NCI-H146 treated with DMSO at 0.1 percent for 48 hours (cell line): ENCODE results near the gene RASGEF1C.
"Not testable (repeated sequence)": the region's sequence is repeated elsewhere in the genome, so short reads cannot be mapped to it uniquely, and the experiment has no call there.

ENCODE experiments used
- DNase-seq: peaks from one replicate; lab custom pipeline; 2025; ENCODE audit not compliant: unreplicated experiment; lab: John Stamatoyannopoulos, UW

Gene RASGEF1C

GRCh38 chr5:180136630-180137381, 72.2 kb downstream of the RASGEF1C start:
- DNase-seq, result no peak

GRCh38 chr5:180135967-180136629, 72.9 kb downstream of the RASGEF1C start:
- DNase-seq, result no peak

- no peak for DNase-seq
Observed at GRCh38 chr5:180135128-180135955, 73.7 kb downstream of the RASGEF1C start.

GRCh38 chr5:180133971-180134508, 75.0 kb downstream of the RASGEF1C start:
- DNase-seq, result no peak

- DNase-seq, result no peak
Observed at GRCh38 chr5:180133551-180133950, 75.5 kb downstream of the RASGEF1C start.

- DNase-seq, result no peak
Observed at GRCh38 chr5:180133060-180133459, 76.0 kb downstream of the RASGEF1C start.

- no peak for DNase-seq
Observed at GRCh38 chr5:180130876-180131740, 77.9 kb downstream of the RASGEF1C start.

- no peak for DNase-seq
Observed at GRCh38 chr5:180130291-180130869, 78.6 kb downstream of the RASGEF1C start.

- no peak for DNase-seq
Observed at GRCh38 chr5:180129291-180130190, 79.5 kb downstream of the RASGEF1C start.

- no peak for DNase-seq
Observed at GRCh38 chr5:180128671-180129261, 80.2 kb downstream of the RASGEF1C start.

- no peak for DNase-seq
Observed at GRCh38 chr5:180127682-180128670, 81.0 kb downstream of the RASGEF1C start.

GRCh38 chr5:180126716-180127681, 82.0 kb downstream of the RASGEF1C start:
- DNase-seq, result no peak

GRCh38 chr5:180126156-180126555, 82.9 kb downstream of the RASGEF1C start:
- DNase-seq, result not testable (repeated sequence)

GRCh38 chr5:180124662-180125061, 84.3 kb downstream of the RASGEF1C start:
- DNase-seq, result not testable (repeated sequence)

- DNase-seq, result no peak
Observed at GRCh38 chr5:180122875-180123274, 86.1 kb downstream of the RASGEF1C start.

- no peak for DNase-seq
Observed at GRCh38 chr5:180121826-180122413, 87.1 kb downstream of the RASGEF1C start.
